Naive B cell (primary cell): ENCODE measurements around the gene RNF220. TPM values are rescaled to one million over a fixed set of nuclear protein-coding genes. Genes with fewer than 3 reads are reported as not detected.

ENCODE experiments used
- ATAC-seq, 2 donors: fragments of 150-1000 bp; cut with Tn5 transposase; 2 replicates each; pipeline ENCODE4 v1.10.0; 2021; ENCODE audit warnings: low read depth in 2 of 2, mild to moderate bottlenecking in 2 of 2, moderate library complexity in 2 of 2
- DNase-seq: peaks from one replicate; pipeline ENCODE4 v3.0.0; 2022
- H3K27ac Mint-ChIP-seq, 6 donors: one replicate each; pipeline ENCODE4 v1.8.0; 2020 to 2022; ENCODE audit warnings: mild to moderate bottlenecking in 6 of 6, mixed read lengths in 6 of 6, moderate library complexity in 5 of 6, inconsistent platforms in 2 of 6
- H3K27me3 Mint-ChIP-seq, 3 donors: one replicate each; pipeline ENCODE4 v1.8.0; 2021 to 2022; ENCODE audit warnings: mixed read lengths in 3 of 3, mild to moderate bottlenecking in 1 of 3
- H3K36me3 Mint-ChIP-seq, 2 donors: one replicate each; pipeline ENCODE4 v1.8.0; 2020 to 2022; ENCODE audit warnings: mixed read lengths in 2 of 2, inconsistent platforms in 1 of 2, mild to moderate bottlenecking in 1 of 2
- H3K4me1 Mint-ChIP-seq, 3 donors: one replicate each; pipeline ENCODE4 v1.8.0; 2020 to 2022; ENCODE audit warnings: mixed read lengths in 3 of 3, inconsistent platforms in 1 of 3, mild to moderate bottlenecking in 1 of 3, moderate library complexity in 1 of 3
- H3K4me3 Mint-ChIP-seq, 8 donors: one replicate each; pipeline ENCODE4 v1.8.0; 2020 to 2022; ENCODE audit warnings: mild to moderate bottlenecking in 8 of 8, mixed read lengths in 8 of 8, moderate library complexity in 8 of 8, inconsistent platforms in 2 of 8
- H3K9me3 Mint-ChIP-seq, 7 donors: one replicate each; pipeline ENCODE4 v1.8.0; 2020 to 2022; ENCODE audit warnings: mixed read lengths in 7 of 7, mild to moderate bottlenecking in 5 of 7, inconsistent platforms in 2 of 7, moderate library complexity in 1 of 7
- polyA plus RNA-seq, 6 donors: library from polyadenylated mRNA; unstranded; fragments of 300-500 nt; fragmentation: Illumina TruSeq; gene quantifications; one replicate each; pipeline ENCODE4 v1.2.3, GENCODE V29; 2021; ENCODE audit warnings: low read depth in 6 of 6

The RNF220 gene
- polyA plus RNA-seq, 6 donors from 2014 or later = 75.3 to 117 (median 82.4) TPM

- H3K9me3 Mint-ChIP-seq = no peaks in the 10 kb centered on the region
- no peaks in the 10 kb centered on the region for H3K27me3 Mint-ChIP-seq
- peak overlapping the region in 1 of 6 donors; percentile 87 for H3K27ac Mint-ChIP-seq
- peaks cover 3 to 9% (median 7%) of the 10 kb centered on the region in 3 donors for H3K4me1 Mint-ChIP-seq
- ATAC-seq (no peak), DNase-seq (no peak)
- no peak overlapping the region for H3K4me3 Mint-ChIP-seq
- no peaks in the 10 kb centered on the region for H3K36me3 Mint-ChIP-seq
These were observed 277.1 kb downstream of the RNF220 start for GRCh38 chr1:44681905-44682882.

DNA sequence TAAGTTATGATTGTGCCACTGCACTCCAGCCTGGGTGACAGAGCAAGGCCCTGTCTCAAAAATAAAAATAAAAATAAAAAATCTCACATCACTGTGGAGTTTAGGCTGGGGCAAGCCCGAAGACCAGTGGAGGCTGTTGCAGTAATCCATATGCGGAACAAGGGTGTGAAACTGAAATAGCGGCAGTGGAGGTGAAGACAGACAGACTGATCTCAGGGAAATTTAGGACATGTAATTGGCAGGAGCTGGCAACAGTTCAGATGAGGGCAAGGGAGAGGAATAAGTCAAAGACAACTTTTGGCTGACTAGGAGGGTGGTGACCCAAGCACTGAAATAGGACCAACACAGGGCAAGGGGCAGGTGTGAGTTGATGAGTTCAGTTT is 277.8 kb downstream of the RNF220 start:
- no peaks in the 10 kb centered on the region for H3K36me3 Mint-ChIP-seq
- peaks cover 3 to 9% (median 7%) of the 10 kb centered on the region in 3 donors for H3K4me1 Mint-ChIP-seq
- peak overlapping the region in 1 of 8 donors; percentile 9 for H3K4me3 Mint-ChIP-seq
- ATAC-seq (no peak), DNase-seq (no peak)
- H3K9me3 Mint-ChIP-seq = no peaks in the 10 kb centered on the region
- H3K27ac Mint-ChIP-seq = peak overlapping the region in 1 of 6 donors; percentile 64
- no peaks in the 10 kb centered on the region for H3K27me3 Mint-ChIP-seq

DNA sequence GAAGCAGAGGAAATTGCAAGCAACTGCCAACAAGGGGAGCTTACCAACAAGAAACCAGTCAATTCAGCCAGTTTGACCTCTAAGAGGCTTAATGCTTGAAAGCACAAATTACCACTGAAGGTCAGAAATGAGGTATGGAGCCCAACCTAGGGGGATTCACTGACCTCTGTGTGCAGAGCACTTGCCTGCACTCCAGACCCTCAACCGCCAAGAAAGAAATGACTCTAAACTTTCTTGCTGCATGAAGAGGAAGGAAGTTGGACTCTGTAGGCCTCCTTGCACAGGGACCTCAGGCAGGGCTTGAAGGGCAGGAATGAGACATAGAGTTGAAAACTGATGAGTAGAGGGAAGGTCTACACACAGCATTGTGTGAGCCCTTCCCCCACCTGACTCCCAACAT is 279.5 kb downstream of the RNF220 start:
- no peak for DNase-seq
- no peaks in the 10 kb centered on the region for H3K27me3 Mint-ChIP-seq
- ATAC-seq = no peak
- peak overlapping the region in 2 of 6 donors; percentile 21 to 29 for H3K27ac Mint-ChIP-seq
- H3K9me3 Mint-ChIP-seq = no peaks in the 10 kb centered on the region
- peaks cover 3 to 9% (median 7%) of the 10 kb centered on the region in 3 donors for H3K4me1 Mint-ChIP-seq
- no peaks in the 10 kb centered on the region for H3K36me3 Mint-ChIP-seq
- no peak overlapping the region for H3K4me3 Mint-ChIP-seq

DNA sequence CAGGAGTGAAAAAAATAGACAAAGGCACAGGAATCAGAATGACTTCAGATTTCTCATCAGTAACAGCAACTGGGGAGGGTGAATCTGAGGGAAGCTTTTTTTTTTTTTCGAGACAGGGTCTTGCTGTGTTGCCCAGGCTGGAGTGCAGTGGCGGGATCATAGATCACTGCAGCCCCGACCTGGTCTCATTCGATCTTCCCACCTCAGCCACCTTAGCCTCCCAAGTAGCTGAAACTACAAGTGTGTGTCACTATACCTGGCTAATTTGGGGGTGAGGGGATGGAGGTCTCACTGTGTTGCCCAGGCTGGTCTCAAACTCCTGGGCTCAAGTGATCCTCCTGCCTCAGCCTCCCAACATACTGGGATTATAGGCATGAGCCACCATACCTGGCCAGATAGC is 280.2 kb downstream of the RNF220 start:
- H3K36me3 Mint-ChIP-seq = no peaks in the 10 kb centered on the region
- peaks cover 4 to 9% (median 7%) of the 10 kb centered on the region in 3 donors for H3K4me1 Mint-ChIP-seq
- H3K27ac Mint-ChIP-seq = peak overlapping the region in 1 of 6 donors; percentile 72
- ATAC-seq = no peak
- no peaks in the 10 kb centered on the region for H3K27me3 Mint-ChIP-seq
- DNase-seq = no peak
- no peaks in the 10 kb centered on the region for H3K9me3 Mint-ChIP-seq
- no peak overlapping the region for H3K4me3 Mint-ChIP-seq

- H3K27ac Mint-ChIP-seq = peak overlapping the region in 1 of 6 donors; percentile 45
- ATAC-seq (no peak), DNase-seq (no peak)
- H3K27me3 Mint-ChIP-seq = no peaks in the 10 kb centered on the region
- peaks cover 7 to 9% (median 7%) of the 10 kb centered on the region in 3 donors for H3K4me1 Mint-ChIP-seq
- no peak overlapping the region for H3K4me3 Mint-ChIP-seq
- H3K36me3 Mint-ChIP-seq = no peaks in the 10 kb centered on the region
- H3K9me3 Mint-ChIP-seq = no peaks in the 10 kb centered on the region
These were observed 280.8 kb downstream of the RNF220 start for GRCh38 chr1:44685881-44686280.

- no peaks in the 10 kb centered on the region for H3K36me3 Mint-ChIP-seq
- no peak overlapping the region for H3K27ac Mint-ChIP-seq
- no peak for DNase-seq
- H3K4me1 Mint-ChIP-seq = peaks cover 10 to 15% (median 10%) of the 10 kb centered on the region in 3 donors
- H3K27me3 Mint-ChIP-seq = peaks cover 0 to 5% (median 0%) of the 10 kb centered on the region in 3 donors
- H3K4me3 Mint-ChIP-seq = no peak overlapping the region
- H3K9me3 Mint-ChIP-seq = no peaks in the 10 kb centered on the region
- no peak for ATAC-seq
These were observed 283.8 kb downstream of the RNF220 start for GRCh38 chr1:44688760-44689446.

DNA sequence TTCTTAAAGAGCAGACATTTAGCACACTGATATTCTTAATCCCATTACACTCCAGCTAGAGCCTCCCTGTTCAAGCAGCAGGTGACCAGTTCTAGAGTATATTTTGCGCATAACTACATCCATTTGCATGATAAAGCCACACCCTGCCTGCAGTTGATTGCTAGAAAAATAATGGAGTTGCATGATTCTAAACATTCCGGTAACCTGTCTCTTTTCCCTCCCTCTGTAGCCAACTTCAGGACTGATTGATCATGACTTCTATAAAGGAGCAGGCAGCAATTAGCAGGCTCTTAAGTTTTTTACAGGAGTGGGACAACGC is 284.4 kb downstream of the RNF220 start:
- peaks cover 0 to 5% (median 0%) of the 10 kb centered on the region in 3 donors for H3K27me3 Mint-ChIP-seq
- no peak overlapping the region for H3K27ac Mint-ChIP-seq
- H3K4me1 Mint-ChIP-seq = peaks cover 10 to 16% (median 11%) of the 10 kb centered on the region in 3 donors
- no peaks in the 10 kb centered on the region for H3K36me3 Mint-ChIP-seq
- no peak for ATAC-seq
- no peak overlapping the region for H3K4me3 Mint-ChIP-seq
- no peaks in the 10 kb centered on the region for H3K9me3 Mint-ChIP-seq
- DNase-seq = no peak

GRCh38 chr1:44693159-44693558 is 288.1 kb downstream of the RNF220 start:
- H3K27me3 Mint-ChIP-seq = peaks cover 0 to 5% (median 0%) of the 10 kb centered on the region in 3 donors
- no peak for ATAC-seq
- no peak for DNase-seq
- H3K27ac Mint-ChIP-seq = peak overlapping the region in 2 of 6 donors; percentile 17 to 25
- no peaks in the 10 kb centered on the region for H3K36me3 Mint-ChIP-seq
- peaks cover 38 to 47% (median 44%) of the 10 kb centered on the region in 3 donors for H3K4me1 Mint-ChIP-seq
- no peaks in the 10 kb centered on the region for H3K9me3 Mint-ChIP-seq
- H3K4me3 Mint-ChIP-seq = no peak overlapping the region

DNA sequence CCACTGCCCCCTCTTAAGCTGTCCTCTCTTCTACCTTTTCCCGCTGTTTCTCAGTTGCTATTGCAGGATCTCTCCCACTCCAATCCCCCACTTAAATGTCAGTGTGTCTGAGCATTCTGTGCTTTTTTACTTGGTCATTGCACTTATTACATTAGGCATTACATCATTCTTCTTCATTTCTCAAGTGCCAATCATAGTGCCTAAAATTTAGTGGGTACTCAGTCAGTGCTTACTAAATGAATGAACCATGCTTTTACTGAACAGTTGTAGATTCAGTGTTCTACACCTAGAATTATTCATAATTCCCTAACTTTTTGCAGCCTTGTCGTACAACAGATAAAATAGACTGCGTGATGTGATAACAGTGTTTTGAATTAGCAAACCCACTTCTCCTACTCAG is 288.8 kb downstream of the RNF220 start:
- DNase-seq = no peak
- Mint-ChIP-seq H3K36me3 (no peaks in the 10 kb centered on the region), H3K4me1 (peaks cover 40 to 55% (median 48%) of the 10 kb centered on the region in 3 donors), H3K9me3 (no peaks in the 10 kb centered on the region), H3K27me3 (peaks cover 0 to 5% (median 0%) of the 10 kb centered on the region in 3 donors), H3K27ac (peak overlapping the region in 2 of 6 donors; percentile 77 to 95), H3K4me3 (peak overlapping the region in 1 of 8 donors; percentile 61)
- no peak for ATAC-seq

DNA sequence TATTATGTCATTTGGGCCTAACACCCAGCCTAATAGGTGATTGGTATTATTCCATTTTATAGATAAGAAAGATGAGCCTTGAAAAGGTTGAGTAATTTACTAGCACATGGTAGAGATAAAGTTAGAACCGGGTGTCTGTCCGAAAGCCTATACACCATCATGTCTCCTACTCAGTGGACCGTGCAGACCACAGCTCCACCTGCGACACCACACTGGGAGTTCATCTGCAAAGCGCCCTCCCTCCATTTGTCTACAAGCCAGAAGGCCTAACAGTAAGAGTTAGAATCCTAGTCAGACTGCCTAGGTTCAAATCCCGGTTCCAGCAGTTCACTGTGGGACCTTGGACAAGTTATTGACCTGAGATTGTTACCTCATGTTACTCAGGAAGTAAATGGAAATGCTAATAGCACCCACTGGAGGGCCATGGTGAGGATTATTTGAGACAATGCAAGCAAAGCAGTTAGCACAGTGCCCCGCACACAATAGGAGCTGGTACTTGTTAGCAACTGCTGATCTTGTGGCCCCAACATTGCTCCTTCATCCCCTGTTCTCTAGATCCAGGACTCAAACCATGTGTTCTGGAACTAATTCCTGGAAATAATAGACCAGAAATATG is 289.9 kb downstream of the RNF220 start:
- no peaks in the 10 kb centered on the region for H3K36me3 Mint-ChIP-seq
- H3K4me1 Mint-ChIP-seq = peaks cover 40 to 56% (median 48%) of the 10 kb centered on the region in 3 donors
- H3K4me3 Mint-ChIP-seq = peak overlapping the region in 6 of 8 donors; percentile 22 to 66 (median 42)
- H3K9me3 Mint-ChIP-seq = no peaks in the 10 kb centered on the region
- DNase-seq = peak; percentile 40
- peak overlapping the region in 5 of 6 donors; percentile 5 to 75 (median 15) for H3K27ac Mint-ChIP-seq
- H3K27me3 Mint-ChIP-seq = peaks cover 0 to 5% (median 0%) of the 10 kb centered on the region in 3 donors
- peak; percentile 73 to 83 for ATAC-seq

DNA sequence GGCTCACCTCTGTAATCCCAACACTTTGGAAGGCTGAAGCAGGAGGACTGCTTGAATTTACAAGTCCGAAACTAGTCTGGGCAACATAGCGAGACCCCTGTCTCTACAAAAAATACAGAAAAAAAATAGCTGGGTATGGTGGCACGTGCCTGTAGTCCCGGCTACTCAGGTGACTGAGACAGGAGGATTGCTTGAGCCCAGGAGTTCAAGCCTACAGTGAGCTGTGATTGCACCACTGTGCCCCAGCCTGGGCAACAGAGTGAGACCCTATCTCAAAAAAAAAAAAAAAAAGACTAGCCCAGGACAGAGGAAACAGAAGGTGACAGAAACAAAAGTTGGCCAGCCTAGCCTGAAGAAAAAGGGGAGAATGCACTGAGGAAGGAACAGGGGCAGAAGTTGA is 290.6 kb downstream of the RNF220 start:
- peaks cover 0 to 5% (median 0%) of the 10 kb centered on the region in 3 donors for H3K27me3 Mint-ChIP-seq
- peaks cover 36 to 56% (median 48%) of the 10 kb centered on the region in 3 donors for H3K4me1 Mint-ChIP-seq
- DNase-seq = no peak
- peak overlapping the region in 2 of 8 donors; percentile 30 to 43 for H3K4me3 Mint-ChIP-seq
- H3K9me3 Mint-ChIP-seq = no peaks in the 10 kb centered on the region
- no peak for ATAC-seq
- no peak overlapping the region for H3K27ac Mint-ChIP-seq
- no peaks in the 10 kb centered on the region for H3K36me3 Mint-ChIP-seq

DNA sequence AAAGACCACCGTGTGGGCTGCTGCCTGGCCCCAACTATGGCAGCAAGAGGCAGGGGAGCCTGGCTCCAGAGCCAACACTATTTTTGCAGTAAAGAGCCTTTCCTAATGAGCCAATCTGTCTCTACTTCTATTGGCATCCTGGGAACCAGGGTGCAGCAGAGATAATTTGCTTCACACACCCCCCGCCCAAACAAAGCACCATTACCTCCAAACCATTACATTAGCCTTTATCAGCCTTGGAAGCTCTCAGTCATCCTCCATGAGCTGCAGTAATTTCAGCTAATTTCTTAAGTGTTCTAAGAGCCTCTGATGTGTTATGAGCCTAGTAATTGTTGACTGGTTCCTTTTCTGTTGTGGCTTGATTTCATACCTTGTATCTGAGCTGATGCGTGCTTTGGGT is 291.0 kb downstream of the RNF220 start:
- H3K4me3 Mint-ChIP-seq = peak overlapping the region in 1 of 8 donors; percentile 79

DNA sequence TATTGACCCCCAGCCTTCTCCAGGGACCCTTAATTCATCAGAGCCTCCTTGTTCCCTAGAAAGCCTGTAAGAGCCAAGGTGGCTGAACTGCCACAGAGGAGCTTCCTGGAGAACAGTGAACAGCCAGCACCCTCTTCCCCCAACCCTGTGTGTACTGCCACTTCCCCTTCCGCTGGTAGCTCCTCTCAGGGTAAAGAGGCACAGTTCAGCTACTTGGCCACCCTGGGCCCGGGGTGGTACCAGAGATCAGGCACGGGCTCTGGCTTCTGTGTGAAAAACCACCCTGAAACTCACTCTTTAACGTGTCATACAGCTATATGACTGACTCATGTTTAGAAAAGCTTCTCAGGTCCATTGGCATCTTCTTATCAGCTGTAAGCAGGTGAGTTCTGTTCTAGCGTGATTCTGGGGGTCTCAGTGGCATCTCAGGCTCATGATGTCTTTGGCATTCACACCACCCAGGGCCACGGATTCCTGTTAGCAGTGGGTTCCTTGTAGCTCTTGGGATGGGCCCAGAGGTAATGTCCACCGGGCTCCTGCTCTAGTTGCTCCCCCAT is 291.8 kb downstream of the RNF220 start:
- Mint-ChIP-seq H3K4me3 (peak overlapping the region in 7 of 8 donors; percentile 15 to 81 (median 63)), H3K4me1 (peaks cover 36 to 58% (median 48%) of the 10 kb centered on the region in 3 donors), H3K27me3 (no peaks in the 10 kb centered on the region), H3K36me3 (no peaks in the 10 kb centered on the region), H3K9me3 (no peaks in the 10 kb centered on the region), H3K27ac (peak overlapping the region; percentile 37 to 87 (median 76))
- DNase-seq = peak; percentile 51
- peak; percentile 80 to 82 for ATAC-seq

More for the DNA sequence above, 291.0 kb downstream of the RNF220 start:
- ATAC-seq (no peak), DNase-seq (no peak)
- H3K4me1 Mint-ChIP-seq = peaks cover 36 to 57% (median 48%) of the 10 kb centered on the region in 3 donors
- no peaks in the 10 kb centered on the region for H3K36me3 Mint-ChIP-seq
- H3K27me3 Mint-ChIP-seq = peaks cover 0 to 5% (median 0%) of the 10 kb centered on the region in 3 donors
- peak overlapping the region in 1 of 6 donors; percentile 82 for H3K27ac Mint-ChIP-seq
- no peaks in the 10 kb centered on the region for H3K9me3 Mint-ChIP-seq
